ENCODE measurements around the gene BSN. TPM values are rescaled to one million over a fixed set of nuclear protein-coding genes. Genes with fewer than 3 reads are reported as not detected.
"Not testable (repeated sequence)": the region's sequence is repeated elsewhere in the genome, so short reads cannot be mapped to it uniquely, and the experiment has no call there.

BSN gene
- total and polyA plus RNA-seq, 2 experiments from 2014 or later: 1.2 to 2.1 TPM

DNA sequence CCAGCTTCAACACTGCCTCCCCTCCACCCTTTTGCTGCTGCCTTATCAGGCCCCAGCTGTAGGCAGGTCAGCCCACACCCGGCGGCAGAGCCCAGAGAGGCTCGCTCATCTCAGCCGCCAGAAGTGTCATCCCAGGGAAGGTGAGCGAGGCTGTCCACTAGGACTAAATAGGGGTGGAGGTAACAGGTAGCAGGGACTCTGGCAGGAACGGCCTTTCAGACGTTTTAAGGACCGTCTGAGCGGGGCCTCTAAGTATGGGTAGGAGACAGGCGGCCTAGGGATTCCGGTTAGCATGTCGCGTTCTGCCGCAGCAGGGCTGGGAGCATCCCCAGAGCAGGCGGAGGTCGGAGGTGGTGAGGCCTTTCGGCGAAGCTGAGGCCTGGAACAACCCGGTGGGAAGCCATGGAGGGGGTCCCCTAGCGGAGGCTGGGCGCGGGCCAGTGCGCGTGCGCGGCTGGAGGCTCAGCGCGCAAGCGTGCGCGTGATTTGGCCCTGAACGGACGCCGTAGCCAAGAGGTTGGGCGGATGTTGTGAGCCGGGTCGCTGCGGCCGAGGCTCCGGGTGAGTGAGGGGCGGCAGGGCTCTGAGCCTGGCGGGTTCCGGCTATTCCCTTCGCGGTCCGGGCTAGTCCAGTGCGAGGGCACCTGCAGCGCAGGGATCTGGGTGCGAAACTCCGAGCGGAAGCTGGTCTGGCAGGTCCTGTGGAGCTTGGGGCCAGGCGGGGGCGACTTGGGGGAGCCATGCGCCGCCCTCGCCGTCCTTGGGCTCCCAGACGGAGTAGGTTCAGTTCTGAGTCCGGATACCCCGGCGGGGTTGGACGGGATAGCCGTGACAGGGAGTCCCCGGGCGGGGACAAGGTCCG lies 135.0 kb downstream of the BSN start, which contains the start of the genes MST1 and RNF123:
MST1 (minus strand) TSS at position 429 of the 862 bp plus-strand sequence. CDS start 783 bp downstream, outside the sequence.
RNF123 (plus strand) TSS at position 512 of the 862 bp plus-strand sequence. CDS start 1,609 bp downstream, outside the sequence.
- Histone ChIP-seq H3K27ac (peak within 1 kb of the TSS; percentile 83), H3K9me3 (ENCODE audit: low read depth) (no peaks in the 10 kb centered on the region), H3K36me3 (no peaks in the 10 kb centered on the region), H3K4me1 (ENCODE audit: low read depth) (peaks cover 5% of the 10 kb centered on the region), H3K27me3 (no peaks in the 10 kb centered on the region), H3K4me3 (peak within 1 kb of the TSS; percentile 45)
- DNase-seq (ENCODE audit: low read depth in 1 of 2, low spot score in 1 of 2): peak; percentile 93 to 95
- TF ChIP-seq, protein P1, sequence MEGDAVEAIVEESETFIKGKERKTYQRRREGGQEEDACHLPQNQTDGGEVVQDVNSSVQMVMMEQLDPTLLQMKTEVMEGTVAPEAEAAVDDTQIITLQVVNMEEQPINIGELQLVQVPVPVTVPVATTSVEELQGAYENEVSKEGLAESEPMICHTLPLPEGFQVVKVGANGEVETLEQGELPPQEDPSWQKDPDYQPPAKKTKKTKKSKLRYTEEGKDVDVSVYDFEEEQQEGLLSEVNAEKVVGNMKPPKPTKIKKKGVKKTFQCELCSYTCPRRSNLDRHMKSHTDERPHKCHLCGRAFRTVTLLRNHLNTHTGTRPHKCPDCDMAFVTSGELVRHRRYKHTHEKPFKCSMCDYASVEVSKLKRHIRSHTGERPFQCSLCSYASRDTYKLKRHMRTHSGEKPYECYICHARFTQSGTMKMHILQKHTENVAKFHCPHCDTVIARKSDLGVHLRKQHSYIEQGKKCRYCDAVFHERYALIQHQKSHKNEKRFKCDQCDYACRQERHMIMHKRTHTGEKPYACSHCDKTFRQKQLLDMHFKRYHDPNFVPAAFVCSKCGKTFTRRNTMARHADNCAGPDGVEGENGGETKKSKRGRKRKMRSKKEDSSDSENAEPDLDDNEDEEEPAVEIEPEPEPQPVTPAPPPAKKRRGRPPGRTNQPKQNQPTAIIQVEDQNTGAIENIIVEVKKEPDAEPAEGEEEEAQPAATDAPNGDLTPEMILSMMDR (IDR thresholded peaks at IDR 0.05; ENCODE audit: low read depth, low read length): peak; percentile 39

GRCh38 chr3:49689908-49690624 lies 135.8 kb downstream of the BSN start:
- Histone ChIP-seq H3K4me3 (peak overlapping the region; percentile 45), H3K27ac (peak overlapping the region; percentile 83)
- not testable (repeated sequence) for H3K27me3 ChIP-seq; H3K9me3 ChIP-seq (ENCODE audit: low read depth); H3K4me1 ChIP-seq (ENCODE audit: low read depth); H3K36me3 ChIP-seq; DNase-seq (ENCODE audit: low read depth in 1 of 2, low spot score in 1 of 2)

GRCh38 chr3:49690856-49691255 lies 136.6 kb downstream of the BSN start:
- DNase-seq (ENCODE audit: low read depth in 1 of 2, low spot score in 1 of 2); H3K4me3 ChIP-seq; H3K9me3 ChIP-seq (ENCODE audit: low read depth); H3K36me3 ChIP-seq; H3K27ac ChIP-seq; H3K27me3 ChIP-seq; H3K4me1 ChIP-seq (ENCODE audit: low read depth): not testable (repeated sequence)

DNA sequence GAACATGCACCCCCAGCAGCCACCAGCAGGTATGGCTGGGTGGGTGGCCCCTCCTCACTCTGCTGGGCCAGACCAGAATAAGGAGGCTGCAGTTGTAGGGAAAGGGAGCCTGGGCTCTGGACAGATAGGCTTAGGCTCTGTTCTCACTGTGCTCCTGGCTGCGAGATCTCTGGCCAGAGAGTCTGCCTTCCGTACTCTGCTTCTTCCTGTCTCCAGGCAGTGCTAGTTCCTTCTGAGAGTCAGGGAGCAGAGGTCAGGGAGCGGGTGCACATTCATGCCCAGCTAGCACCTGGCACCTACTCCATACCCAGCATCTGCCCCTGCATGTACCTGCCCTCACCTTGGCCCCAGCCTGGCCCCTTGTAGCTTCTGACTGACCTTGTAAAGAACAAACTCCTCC lies 137.2 kb downstream of the BSN start:
- H3K27me3 ChIP-seq; H3K36me3 ChIP-seq; H3K4me3 ChIP-seq; H3K27ac ChIP-seq; H3K9me3 ChIP-seq (ENCODE audit: low read depth); H3K4me1 ChIP-seq (ENCODE audit: low read depth); DNase-seq (ENCODE audit: low read depth in 1 of 2, low spot score in 1 of 2): not testable (repeated sequence)

DNA sequence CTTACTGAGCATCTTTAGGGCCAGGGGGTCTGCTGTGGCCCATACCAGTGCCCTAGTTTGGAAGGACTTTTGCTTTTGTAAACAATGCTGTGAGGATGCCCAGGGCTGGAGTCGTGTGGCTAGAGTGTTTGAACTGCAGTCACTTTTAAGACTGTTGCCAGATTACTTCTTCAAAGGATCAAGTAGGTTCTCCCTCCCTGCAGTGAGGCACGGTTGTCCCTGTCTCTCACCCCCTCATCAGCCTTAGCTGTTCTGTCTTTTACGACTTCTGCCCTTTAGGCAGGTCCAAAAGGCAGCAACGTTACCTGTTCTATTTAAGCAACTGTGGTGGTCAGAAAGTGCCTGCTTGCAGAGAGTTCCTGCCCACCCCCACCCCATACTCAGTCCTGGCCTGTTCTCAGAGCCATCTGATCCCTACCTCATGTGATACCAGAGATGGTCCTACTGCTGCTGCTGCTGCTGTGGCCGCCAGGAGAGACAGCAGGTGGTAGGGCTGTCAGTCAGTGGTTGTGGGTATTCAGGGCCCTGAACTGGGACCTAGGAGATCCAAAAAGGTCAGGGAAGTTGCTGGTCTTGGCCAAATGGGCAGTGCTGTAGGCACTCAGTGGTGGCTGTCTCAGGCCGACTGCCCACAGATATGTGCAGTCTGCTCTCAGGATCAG lies 140.3 kb downstream of the BSN start:
- H3K36me3 ChIP-seq; H3K4me1 ChIP-seq (ENCODE audit: low read depth); DNase-seq (ENCODE audit: low read depth in 1 of 2, low spot score in 1 of 2); H3K27me3 ChIP-seq; H3K4me3 ChIP-seq; H3K9me3 ChIP-seq (ENCODE audit: low read depth); H3K27ac ChIP-seq: not testable (repeated sequence)

DNA sequence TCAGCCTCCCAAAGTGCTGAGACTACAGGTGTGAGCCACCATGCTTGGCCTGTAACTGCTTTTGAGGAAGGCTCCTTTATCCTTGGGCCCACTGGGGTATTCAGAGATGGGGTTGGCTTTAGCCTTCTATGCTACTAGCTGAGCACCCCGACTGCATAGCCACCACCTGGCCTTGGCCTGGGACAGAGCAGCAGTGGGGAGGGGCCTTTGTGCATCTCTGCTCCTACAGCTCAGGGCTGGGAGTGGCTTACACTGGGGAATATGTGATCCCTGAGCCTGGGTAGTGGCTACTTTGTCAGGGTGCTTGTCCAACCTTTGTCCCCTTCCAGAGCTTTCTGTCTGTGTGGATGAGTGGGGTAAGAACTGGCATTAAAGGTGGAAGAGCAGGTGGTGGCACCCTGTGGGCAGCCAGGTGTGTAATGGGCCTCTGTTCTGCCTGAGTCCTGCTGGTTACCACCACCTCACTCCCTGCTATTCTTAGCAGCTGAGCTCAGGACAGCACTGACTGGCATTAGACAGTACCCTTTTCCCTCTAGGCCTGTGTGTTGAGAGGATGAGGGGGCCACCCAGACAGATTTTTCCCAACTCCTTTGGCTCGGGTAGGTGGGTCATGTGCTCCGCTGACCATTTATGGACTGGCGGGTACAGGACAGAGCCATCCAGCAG lies 141.2 kb downstream of the BSN start:
- not testable (repeated sequence) for H3K27me3 ChIP-seq; H3K36me3 ChIP-seq; H3K4me3 ChIP-seq; H3K9me3 ChIP-seq (ENCODE audit: low read depth); H3K27ac ChIP-seq; H3K4me1 ChIP-seq (ENCODE audit: low read depth); DNase-seq (ENCODE audit: low read depth in 1 of 2, low spot score in 1 of 2)

- Histone ChIP-seq H3K4me1 (ENCODE audit: low read depth) (no peaks in the 10 kb centered on the region), H3K27ac (no peak overlapping the region), H3K9me3 (ENCODE audit: low read depth) (no peaks in the 10 kb centered on the region), H3K36me3 (no peaks in the 10 kb centered on the region), H3K27me3 (no peaks in the 10 kb centered on the region), H3K4me3 (no peak overlapping the region)
- TF ChIP-seq, protein P1 (IDR thresholded peaks at IDR 0.05; ENCODE audit: low read depth, low read length): no peak
- no peak for DNase-seq (ENCODE audit: low read depth in 1 of 2, low spot score in 1 of 2)
Measured at GRCh38 chr3:49699281-49699979, 145.2 kb downstream of the BSN start.
